Suppressor macrophage (primary cell): ENCODE measurements around the gene C14orf132.

Source experiments
- DNase-seq, 4 experiments: peaks; one replicate each; pipeline ENCODE4 v3.0.0-alpha.2; 2020 to 2022

Gene C14orf132

DNA sequence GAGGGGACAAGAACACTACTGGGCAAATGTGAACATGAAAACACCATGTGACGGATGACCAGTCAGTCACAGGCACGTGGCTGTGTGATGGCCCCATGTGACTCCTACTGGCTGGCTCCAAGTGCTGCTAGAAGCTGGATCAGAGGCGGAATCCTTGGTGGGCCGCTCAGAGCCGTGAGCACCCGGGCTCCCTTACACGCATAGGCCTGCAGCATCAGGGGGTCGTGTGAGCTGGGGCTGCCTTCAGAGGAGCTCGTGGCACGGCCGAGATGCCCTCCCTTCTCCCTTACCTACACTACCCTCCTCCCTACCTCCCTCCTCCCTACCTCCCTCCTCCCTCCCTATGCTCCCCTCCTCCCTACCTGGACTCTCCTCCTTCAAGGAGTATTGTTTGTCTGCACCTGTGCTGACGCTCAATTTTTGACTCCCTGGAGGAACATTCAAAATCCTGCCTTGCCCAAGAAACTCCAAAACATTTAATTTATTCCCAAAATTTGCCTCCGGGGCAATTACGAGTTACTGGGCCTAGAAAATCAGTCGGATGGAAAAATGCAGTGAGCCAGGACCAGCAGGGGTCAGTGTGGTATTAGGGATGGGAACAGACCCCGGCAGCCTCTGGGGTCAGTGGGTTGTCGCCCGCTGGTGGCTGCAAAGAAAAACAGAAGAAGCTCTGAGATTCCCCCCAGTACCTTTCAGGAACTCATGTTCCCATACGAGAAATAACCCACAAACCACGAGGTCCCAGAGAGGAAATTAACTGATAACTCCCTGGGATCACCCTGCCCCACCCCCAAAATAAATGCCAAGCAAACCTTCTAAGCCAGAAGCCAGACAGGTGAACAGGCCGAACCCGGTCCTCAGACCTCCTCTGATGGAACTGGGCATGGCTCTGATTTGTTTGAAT, 61.3 kb downstream of the C14orf132 start:
- peak; percentile 70 to 80 (median 70) for DNase-seq

DNA sequence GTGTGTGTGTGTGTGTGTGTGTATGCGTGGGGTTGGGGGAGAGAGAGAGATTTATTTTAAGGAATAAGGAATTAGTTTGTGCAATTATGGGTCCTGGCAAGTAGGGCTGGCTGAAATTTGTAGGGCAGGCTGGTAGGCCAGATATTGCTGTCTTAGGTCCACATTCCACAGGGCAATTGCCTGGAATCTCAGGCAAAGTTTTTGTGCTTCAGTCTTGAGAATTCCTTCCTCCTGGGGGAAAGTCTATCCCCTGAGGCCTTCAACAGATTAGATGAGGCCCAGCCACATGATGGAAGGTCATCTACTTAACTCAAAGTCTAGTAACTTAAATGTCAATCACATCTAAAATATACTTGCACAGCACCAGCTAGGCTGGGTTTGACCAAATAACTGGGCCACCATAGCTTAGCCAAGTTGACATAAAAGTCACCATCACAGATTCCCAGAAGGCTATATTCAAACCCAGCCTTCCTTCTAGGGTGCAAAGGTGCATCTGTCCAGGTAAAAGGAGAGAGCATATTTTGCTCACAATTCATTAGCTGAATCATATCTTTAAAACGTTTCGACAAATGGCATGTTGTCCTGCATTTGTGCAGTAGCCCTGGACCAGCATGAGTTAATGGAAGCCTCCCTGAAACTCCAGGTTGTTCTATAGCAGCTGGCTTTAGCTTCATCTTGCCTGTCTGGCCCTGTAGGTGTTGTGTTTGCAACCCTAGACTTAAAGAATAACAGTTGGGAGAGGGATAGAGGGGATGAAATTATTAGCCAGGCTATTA, 63.1 kb downstream of the C14orf132 start:
- DNase-seq: no peak

- no peak for DNase-seq
Observed at GRCh38 chr14:96103075-96103474, 63.9 kb downstream of the C14orf132 start.

DNA sequence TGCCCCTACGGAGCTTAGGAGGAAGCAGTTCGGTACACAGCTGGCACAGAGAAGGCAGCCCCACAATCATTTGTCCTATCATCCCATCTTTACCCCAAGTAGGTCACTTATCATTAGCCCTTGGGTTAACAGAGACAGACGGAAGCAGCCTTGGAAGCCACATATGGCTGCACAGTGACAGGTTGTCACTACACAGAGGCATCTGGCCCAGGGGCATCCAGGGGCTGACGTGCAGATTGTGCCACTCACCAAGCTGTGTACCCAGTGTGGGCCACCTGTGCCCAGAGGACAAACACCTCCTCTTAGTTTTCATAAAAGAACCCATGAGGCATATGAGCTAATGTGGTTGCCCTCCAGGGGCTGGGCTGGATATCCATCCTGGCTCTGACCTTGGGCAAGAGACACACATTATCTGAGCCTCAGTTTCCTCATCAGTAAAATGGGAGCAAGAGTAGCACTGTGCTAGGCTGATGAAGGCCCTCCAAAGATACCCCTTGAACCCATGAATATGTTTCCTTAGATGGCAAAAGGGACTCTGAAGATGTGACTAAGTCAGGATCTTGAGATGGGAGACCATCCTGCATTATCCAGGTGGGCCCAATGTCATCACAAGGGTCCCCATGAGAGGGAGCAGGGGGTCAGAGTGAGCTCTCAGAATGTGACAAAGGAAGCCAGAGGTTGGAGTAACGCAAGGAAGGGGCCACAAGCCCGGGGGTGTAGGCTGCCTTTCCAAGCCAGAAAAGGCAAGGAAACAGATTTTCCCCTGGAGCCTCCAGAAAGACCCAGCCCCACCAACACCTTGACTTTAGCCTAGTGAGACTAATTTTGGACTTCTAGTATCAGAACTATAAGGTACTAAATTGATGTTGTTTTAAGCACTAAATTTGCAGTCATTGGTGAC, 64.6 kb downstream of the C14orf132 start:
- no peak for DNase-seq

GRCh38 chr14:96104469-96105057, 65.4 kb downstream of the C14orf132 start:
- peak in 3 of 4 experiments; percentile 6 to 29 (median 16) for DNase-seq

DNA sequence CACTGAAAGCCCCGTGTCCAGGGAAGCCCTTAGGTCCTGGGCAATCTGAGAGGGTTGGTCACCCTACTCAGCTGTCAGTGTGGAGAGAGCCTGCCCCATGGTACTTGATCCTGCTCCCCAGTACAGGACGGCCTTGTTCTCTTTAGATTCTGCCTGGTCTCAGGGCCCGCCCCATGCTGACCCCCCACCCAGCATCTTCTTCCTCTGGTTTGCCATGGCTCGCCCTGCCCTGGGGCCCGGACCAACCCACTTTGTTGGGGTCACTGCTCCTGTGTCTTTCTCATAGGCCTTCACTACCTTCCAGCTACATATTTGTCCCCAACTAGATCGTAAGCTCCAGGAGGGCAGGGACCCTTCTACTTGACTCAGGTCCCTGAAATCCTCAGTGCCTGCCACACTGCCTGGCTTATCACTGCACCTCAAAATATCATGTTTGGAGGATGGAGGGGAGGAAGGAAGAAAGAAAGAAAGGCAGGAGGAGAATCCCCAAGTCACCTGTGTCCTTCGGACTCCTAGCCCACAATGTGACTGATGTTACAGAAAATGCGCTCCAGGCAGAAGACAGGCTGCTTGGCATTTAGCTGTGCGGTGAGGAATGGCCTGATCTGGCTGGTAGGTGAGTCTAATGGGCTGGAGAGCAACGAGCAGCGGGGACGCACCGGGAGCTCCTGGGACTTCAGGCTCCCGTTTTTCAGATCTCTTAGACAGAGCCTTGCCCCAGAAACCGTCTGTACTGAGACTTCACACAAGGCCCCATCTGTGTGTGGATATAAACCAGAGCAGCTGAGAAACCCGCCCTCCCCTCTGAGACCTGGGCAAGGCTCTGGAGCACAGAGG, 66.1 kb downstream of the C14orf132 start:
- no peak for DNase-seq

GRCh38 chr14:96105926-96106441, 66.8 kb downstream of the C14orf132 start:
- DNase-seq: no peak

- DNase-seq: no peak
Observed at GRCh38 chr14:96106891-96107290, 67.7 kb downstream of the C14orf132 start.

DNA sequence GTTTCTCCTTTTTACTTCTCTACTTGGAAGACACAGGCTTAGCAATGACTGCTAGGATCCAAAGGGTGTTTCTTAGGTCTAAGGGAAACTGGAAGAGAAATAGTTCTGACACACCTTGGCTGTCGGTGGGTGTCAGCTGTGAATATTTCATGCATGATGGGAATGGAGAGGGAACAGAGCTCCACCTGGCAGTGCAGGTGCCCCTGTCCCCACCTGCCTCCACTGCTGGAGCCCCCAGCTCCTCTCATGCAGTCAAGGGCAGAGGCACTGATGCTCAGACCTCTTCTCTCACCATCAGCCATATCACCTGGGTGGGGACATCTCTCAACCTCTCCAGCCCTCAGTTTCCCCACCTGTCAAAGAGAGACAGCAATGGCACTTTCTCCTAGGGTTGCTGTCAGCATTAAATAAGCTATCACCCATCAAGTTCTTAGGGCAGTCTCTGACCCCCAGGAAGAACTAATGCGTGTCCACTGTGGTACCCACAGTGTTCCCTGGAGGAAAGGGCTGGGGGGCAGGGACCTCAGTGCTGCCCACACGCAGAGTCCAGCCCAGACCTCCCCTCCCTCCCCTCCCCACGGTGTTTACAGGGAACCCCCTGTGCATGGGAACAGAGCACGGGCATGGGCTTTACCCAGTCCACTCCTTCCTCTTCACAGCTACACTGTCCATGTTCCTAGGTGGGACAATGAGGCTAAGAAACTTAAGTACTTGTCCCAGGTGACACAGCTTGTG, 69.1 kb downstream of the C14orf132 start:
- DNase-seq: no peak

GRCh38 chr14:96108911-96109310, 69.7 kb downstream of the C14orf132 start:
- DNase-seq: no peak

DNA sequence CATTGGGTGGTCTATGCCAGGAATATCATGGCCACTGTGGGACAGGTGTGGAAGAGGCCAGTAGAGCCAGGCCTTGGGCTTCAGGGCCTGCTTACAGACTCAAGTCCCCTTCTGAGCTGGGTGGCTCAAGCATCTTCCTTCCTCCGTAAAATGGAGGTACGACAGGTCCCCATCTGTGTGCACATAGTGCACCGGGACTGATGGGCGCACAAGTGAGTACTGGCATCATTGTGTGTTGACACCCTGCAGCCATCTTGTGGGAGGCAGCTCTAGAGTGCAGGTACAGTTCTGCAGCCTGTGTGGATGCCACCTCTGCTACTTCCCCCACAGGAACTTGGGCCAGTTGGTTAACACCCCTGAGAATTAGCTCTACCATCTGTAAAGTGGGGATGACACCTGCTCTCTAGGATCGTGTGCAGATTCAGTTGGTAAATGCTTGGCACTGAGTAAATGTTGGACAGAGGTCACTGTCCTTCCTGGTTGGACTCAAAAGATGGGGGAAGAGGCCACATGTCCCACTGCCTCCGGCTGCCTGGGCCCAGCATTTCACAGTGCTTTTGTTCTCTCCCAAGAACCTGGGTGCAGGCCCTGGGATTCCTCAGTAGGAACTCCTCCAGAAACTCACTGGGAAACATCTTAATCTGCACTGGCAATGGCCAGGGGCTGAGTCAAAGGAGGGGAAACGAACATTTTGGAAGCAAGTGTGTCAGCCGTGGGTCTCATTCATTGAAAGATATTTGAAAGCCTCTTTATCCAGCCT, 70.6 kb downstream of the C14orf132 start:
- no peak for DNase-seq

DNA sequence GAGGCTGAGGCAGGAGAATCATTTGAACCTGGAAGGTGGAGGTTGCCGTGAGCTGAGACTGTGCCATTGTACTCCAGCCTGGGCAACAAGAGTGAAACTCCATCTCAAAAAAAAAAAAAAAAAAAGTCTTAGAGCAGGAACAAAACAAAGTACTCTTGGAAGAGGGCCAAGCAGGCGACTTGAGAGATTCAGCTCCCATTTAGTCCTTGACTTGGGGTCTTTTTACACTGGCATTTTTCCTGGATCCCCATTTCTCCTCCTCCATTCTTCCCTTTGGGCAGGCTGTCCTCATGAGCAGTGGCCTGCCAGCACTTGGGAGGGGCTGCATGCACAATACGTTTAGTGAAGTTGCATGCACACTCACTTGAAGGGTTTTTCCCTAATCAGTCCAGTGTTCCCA, 72.9 kb downstream of the C14orf132 start:
- no peak for DNase-seq

- no peak for DNase-seq
Observed at GRCh38 chr14:96114002-96114401, 74.8 kb downstream of the C14orf132 start.

DNA sequence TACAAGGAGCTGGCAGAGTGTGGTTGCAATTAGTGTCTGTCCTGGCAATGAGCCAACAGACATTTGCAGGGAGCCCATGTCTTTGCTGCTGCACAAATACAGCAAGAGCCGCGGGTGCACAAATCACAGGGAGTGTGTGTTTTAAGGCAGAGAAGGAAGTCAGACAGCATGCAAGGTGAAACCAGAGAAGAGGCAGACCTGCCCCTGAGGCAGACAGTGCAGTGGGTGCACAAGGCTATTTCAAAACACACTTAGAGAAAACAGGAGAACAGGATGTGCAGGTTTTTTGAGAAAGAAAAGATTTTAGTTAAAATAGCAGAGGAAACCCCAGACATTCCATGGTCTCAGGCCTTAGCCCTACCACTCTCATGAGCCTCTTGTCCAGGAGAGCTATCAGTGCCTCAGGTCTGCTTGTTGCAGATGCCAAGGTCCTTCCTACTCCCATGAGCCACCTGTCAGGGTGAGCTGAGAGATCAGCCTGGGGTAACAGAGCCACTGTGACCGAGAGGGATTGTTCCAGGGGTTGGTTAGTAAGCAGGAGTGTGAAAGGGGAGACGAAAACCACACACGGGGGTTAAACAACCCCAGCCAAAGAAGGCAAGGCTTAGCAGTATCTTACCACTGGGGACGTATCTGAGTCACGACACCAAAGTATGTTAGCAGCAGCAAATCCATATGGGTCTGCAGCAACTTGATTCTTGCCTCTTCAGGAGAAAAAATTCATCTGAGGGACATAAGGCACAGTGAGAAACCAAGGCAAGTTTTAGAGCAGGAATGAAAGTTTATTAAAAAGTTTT, 78.1 kb downstream of the C14orf132 start:
- DNase-seq: no peak

GRCh38 chr14:96117960-96118359, 78.8 kb downstream of the C14orf132 start:
- DNase-seq: no peak

- DNase-seq: no peak
Observed at GRCh38 chr14:96118391-96118790, 79.2 kb downstream of the C14orf132 start.

DNA sequence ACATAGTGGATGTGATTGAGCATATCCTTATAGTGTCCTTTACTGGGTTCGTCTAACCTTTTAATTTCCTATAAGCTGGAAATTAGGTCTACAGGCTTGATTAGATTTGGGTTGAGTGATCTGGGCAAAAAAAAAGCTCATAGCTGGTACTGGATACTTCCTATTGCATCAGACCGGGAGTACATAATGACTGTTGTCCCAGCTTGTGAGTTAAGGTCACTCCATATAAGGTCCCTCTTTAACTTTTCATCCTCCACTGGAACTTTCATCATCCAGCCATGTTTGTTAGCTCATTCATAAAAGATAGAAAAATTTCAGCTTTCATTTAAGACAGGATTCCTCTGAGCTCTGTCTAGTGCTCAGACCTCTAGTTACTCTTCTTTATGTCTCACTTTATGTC, 80.8 kb downstream of the C14orf132 start:
- DNase-seq: no peak

GRCh38 chr14:96120392-96120791, 81.2 kb downstream of the C14orf132 start:
- DNase-seq: no peak

GRCh38 chr14:96120941-96121340, 81.8 kb downstream of the C14orf132 start:
- DNase-seq: no peak
